Stimulated activated CD4-positive, alpha-beta T cell treated with anti-CD3 and anti-CD28 coated beads, Interleukin-1b, Interleukin-23, amount 100 ng/mL, for 24 hours (primary cell): ENCODE data around the gene STEAP3.

ENCODE experiments used
- DNase-seq, 4 experiments: peaks; one replicate each; pipeline ENCODE4 v3.0.0-alpha.2; 2020; ENCODE audit warnings: low read depth in 4 of 4, low spot score in 1 of 4

Gene STEAP3

GRCh38 chr2:119225105-119225865, 1.7 kb downstream of the STEAP3 start:
- no peak for DNase-seq

DNA sequence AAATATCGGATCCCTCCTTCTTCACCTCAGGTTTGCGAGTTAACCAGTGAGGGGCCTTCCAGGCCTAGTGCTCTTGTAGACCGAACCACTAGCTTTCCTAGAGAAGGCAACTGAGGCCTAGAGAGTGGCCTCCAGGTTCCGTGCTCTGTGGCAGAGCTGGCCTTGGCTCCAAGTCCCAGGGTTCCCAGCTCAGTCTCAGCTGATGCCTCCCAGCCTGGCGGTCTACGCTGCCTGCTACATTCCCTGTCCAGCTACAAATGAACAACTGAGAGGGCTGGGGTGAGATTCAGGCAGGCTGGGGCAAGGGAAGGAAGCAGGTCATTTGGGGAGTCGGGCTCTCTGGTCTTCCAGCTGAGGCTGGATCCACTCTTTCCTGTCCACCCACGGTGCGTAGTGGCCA, 2.3 kb downstream of the STEAP3 start:
- DNase-seq: no peak

GRCh38 chr2:119227346-119227745, 3.7 kb downstream of the STEAP3 start:
- no peak for DNase-seq

GRCh38 chr2:119228136-119228535, 4.5 kb downstream of the STEAP3 start:
- DNase-seq: no peak

- DNase-seq: no peak
Measured at GRCh38 chr2:119228964-119229363, 5.3 kb downstream of the STEAP3 start.

- DNase-seq: no peak
Measured at GRCh38 chr2:119229716-119230115, 6.1 kb downstream of the STEAP3 start.

GRCh38 chr2:119230219-119231185, 6.9 kb downstream of the STEAP3 start:
- DNase-seq: no peak

DNA sequence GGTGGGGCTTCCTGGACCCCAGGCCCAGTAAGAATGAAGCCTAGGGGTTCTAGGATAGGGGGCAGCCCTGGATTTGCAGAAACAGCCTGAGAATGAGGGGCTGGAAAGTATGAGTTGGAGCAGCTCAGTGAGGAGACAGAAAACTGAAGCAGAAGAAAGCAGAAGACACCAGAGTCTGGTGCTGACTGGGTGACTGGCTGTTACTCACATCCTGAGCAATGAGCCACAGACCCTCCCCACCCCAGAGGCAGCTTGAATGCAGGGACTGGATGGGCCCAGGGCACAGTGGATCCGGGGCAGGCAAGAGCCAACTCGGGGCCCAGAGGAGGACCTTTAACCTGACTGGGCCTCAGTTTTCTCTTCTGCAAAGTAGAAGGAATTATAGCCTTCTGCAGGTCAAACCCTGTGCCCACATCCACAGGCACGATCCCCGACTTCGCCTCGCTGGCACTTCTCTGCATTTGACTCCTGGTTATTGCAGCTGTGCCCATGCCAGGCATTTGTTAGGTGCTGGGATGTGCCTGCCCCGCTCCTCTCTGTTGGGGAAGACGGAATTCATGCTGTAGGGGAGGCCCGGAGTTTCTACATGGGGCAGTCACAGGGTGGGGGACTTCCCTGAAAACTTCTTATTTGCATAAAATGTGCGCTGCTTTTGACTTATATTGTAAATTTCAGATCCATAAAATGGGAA, 8.5 kb downstream of the STEAP3 start:
- no peak for DNase-seq

DNA sequence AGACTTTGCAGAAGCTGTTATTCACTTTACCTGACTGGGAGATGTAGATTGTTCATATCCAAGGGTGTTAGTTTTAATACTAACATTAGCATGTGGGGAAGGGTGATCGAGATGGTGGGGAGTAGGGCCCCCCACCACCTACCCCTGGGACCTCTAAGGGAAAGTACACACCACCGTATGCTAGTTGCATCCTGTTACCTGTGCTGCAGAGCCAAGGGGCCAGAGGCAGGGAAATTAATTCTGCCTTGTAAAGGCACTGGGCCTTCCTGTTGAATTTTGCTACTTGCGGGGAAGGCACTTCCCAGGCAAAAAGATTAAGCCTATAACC, 9.0 kb downstream of the STEAP3 start:
- DNase-seq: no peak

GRCh38 chr2:119233326-119234020, 9.8 kb downstream of the STEAP3 start:
- no peak for DNase-seq

- no peak for DNase-seq
Measured at GRCh38 chr2:119234021-119235019, 10.7 kb downstream of the STEAP3 start.

DNA sequence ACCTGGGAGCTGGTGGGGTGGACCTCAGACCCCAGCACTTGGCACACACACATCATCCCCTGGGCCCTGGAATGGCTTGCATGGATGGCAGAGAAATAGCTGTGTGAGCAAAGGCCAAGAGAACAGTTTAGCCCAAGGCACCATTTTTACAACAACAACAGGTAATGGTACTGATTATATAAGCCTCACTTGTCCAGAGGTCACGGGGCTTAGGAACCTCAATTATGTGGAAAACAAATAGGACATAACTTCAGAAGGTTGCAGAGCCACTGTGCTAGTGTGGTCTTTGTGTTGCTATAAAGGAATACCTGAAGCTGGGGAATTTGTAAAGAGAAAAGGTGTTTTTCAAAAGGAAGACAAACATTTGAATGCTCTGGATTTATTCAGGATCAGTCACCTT, 13.2 kb downstream of the STEAP3 start:
- no peak for DNase-seq

DNA sequence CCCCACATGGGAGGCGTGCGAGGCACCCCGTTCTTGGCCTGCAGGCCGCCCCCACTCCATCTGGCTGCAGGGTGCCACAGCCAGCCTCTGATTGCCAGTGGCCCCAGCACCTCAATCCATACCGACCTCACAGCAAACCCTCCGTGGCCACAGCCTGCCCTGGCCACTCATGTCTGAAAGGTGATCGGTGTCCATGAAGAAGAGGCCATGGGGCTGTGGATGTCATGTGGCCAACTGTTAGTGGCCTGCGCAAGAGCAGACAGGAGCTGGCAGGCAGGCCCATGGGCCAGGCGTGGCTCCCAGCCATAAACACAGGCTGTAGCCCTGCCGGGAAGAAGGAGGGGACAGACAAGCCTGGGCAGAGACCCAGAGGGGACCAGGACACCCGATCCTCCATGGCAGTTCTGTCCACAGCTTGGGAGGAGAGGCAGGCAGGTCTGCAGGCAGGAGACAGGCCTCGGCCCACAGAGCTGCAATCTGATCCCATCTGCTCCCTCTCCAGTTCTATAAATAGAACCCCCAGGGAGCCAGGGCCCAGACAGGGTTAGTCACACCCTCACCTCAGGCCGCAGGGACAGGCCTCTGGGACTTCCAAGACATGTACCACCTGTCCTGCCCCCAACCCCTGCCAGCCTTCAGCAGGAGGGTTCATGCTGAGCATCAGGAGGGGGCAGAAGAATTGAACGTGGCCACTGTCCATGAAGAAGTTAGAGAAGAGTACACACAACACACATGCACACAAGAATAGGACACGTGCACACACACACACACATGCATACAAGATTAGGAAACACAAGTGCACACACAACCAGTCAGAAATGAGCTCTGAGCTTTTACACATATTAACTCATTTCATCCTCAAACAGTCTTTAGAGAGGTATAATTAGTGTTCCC, 16.9 kb downstream of the STEAP3 start:
- DNase-seq: no peak

DNA sequence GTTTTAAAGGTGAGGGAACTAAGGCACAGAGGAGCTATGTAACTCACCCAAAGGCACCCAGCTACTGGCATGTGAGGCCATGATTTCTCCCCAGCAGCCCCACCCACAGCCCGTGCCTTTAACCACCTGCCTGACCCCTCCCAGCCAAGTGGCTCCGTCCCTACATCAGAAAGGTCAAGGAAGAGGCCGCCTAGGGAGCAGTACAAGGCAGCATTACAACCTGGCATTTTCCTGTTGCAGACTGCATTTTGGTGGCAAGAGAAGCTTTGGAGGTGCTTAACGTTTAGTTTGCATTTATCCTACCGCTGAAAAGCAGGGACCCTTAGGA, 17.5 kb downstream of the STEAP3 start:
- no peak for DNase-seq

GRCh38 chr2:119242276-119243119, 18.9 kb downstream of the STEAP3 start:
- no peak for DNase-seq

GRCh38 chr2:119243621-119244020, 20.0 kb downstream of the STEAP3 start:
- no peak for DNase-seq

GRCh38 chr2:119245076-119245840, 21.6 kb downstream of the STEAP3 start:
- no peak for DNase-seq
